ENCODE data around the gene CEACAM21.

- no peak for TF ChIP-seq CTCF (conservative IDR thresholded peaks at IDR 0.05)
- no peak for TF ChIP-seq ZFX (IDR thresholded peaks at IDR 0.05)
These were observed 25.8 kb downstream of the CEACAM21 start for GRCh38 chr19:41601771-41602170.
